Right lobe of liver (tissue), 6 donors: ENCODE data around the gene FGF8. TPM values are rescaled to one million over a fixed set of nuclear protein-coding genes. Genes with fewer than 3 reads are reported as not detected.

Source experiments
- ATAC-seq, 4 donors: fragments of 200-7000 bp; cut with Tn5 transposase; one replicate each; pipeline ENCODE4 v1.9.1; 2020; ENCODE audit warnings: mild to moderate bottlenecking in 4 of 4, moderate library complexity in 4 of 4
- DNase-seq, 3 donors: peaks; one replicate each; pipeline ENCODE4 v3.0.0-alpha.2; 2020
- H3K27ac ChIP-seq, 3 donors: fragments of 200-600 bp; one replicate each; pipeline ENCODE4 v1.8.0; 2022
- H3K27me3 ChIP-seq, 2 donors: fragments of 200-600 bp; one replicate each; pipeline ENCODE4 v1.8.0; 2022
- H3K36me3 ChIP-seq, 4 donors: fragments of 200-600 bp; sonication (generic) in 1 of 4; one replicate each; pipeline versions ENCODE4 v1.5.1 to v1.8.0; 2017 to 2022; ENCODE audit warnings: control low read depth in 1 of 4
- H3K4me1 ChIP-seq, 4 donors: fragments of 200-600 bp; sonication (generic) in 1 of 4; one replicate each; pipeline versions ENCODE4 v1.5.1 to v1.8.0; 2017 to 2022; ENCODE audit warnings: control low read depth in 1 of 4
- H3K4me3 ChIP-seq, 3 donors: fragments of 200-600 bp; one replicate each; pipeline ENCODE4 v1.8.0; 2022
- H3K9me3 ChIP-seq, 4 donors: fragments of 200-600 bp; sonication (generic) in 1 of 4; one replicate each; pipeline versions ENCODE4 v1.5.1 to v1.8.0; 2017 to 2022; ENCODE audit warnings: control low read depth in 1 of 4
- CTCF ChIP-seq, 4 donors: fragments of 200-600 bp in 3 of 4; fragments of 450-650 bp in 1 of 4; IDR thresholded peaks; one replicate each; pipeline versions ENCODE4 v1.5.1 to v1.8.0; 2016 to 2022; ENCODE audit warnings: antibody characterized with exemption in 4 of 4, mild to moderate bottlenecking in 2 of 4
- POLR2A ChIP-seq: fragments of 450-650 bp; IDR thresholded peaks from one replicate; pipeline ENCODE4 v1.6.1; 2017; ENCODE audit warnings: antibody characterized with exemption, mild to moderate bottlenecking
- WGBS: methylation state at CpG from one replicate; pipeline ENCODE4 v1.1.6; 2018; ENCODE audit warnings: low coverage, low lambda C conversion rate; ENCODE audit not compliant: insufficient coverage; ENCODE audit errors: missing lambda C conversion rate; 5-methylcytosine and 5-hydroxymethylcytosine counted together
- intact Hi-C, 2 donors: fragments of 100-400 bp; cut with DNase I; formaldehyde crosslinking; loops; one replicate each; pipeline versions ENCODE4 v1.11.2 to v1.14.1; 2022
- total RNA-seq, 6 experiments: library from RNA; depleted of rRNA in 2 of 6; stranded (reverse); fragments of >200 nt in 2 of 6; fragmentation: NEBNext Ultra II Directional in 3 of 6; extraction: Animal tissue kit (Norgen Biotek cat#: 25700) in 3 of 6; gene quantifications; one replicate each; pipeline versions ENCODE4 v1.1.0 to v1.2.4, GENCODE V29; 2016 to 2023
- donor health status: DM: no; HTN: yes; CAD: no.
- donor health status: DM: no; HTN: no; CAD: no.
- donor health status: DM: no; HTN: no; CAD: no.
- donor health status: DM: no; HTN: yes; CAD: no.
- donor health status: DM: no; HTN: yes; CAD: no.

Gene FGF8
- total RNA-seq, 6 experiments from 2014 or later = not detected

GRCh38 chr10:101780818-101781654 is 5.1 kb upstream of the FGF8 start:
- DNase-seq = peak in 2 of 3 donors; percentile 55 to 65
- 15% methylated on average over 5 of the region's 14 CpGs for WGBS
- ATAC-seq = peak; percentile 63 to 70 (median 67)
- TF ChIP-seq CTCF (IDR thresholded peaks at IDR 0.05) = peak; percentile 83 to 96 (median 92)
- no peak for TF ChIP-seq POLR2A
- peaks cover 0 to 10% (median 6%) of the 10 kb centered on the region in 4 donors for H3K36me3 ChIP-seq
- H3K27me3 ChIP-seq = no peaks in the 10 kb centered on the region
- no peak overlapping the region for H3K27ac ChIP-seq
- H3K4me1 ChIP-seq = peaks cover 0 to 26% (median 9%) of the 10 kb centered on the region in 4 donors
- no peak overlapping the region for H3K4me3 ChIP-seq
- no peaks in the 10 kb centered on the region for H3K9me3 ChIP-seq
- intact Hi-C loops = no loop called here

GRCh38 chr10:101780187-101780817 is 4.4 kb upstream of the FGF8 start:
- Histone ChIP-seq H3K27me3 (peaks cover 0 to 2% of the 10 kb centered on the region in 2 donors), H3K9me3 (no peaks in the 10 kb centered on the region), H3K4me3 (peak overlapping the region; percentile 24 to 40 (median 38)), H3K27ac (no peak overlapping the region), H3K36me3 (peaks cover 0 to 4% (median 0%) of the 10 kb centered on the region in 4 donors), H3K4me1 (peaks cover 0 to 29% (median 9%) of the 10 kb centered on the region in 4 donors)
- DNase-seq (no peak), ATAC-seq (no peak)
- intact Hi-C loops = no loop called here
- TF ChIP-seq CTCF (IDR thresholded peaks at IDR 0.05) = no peak
- no peak for TF ChIP-seq POLR2A
- WGBS = 45% methylated on average over 4 of the region's 17 CpGs

- intact Hi-C loops = loop anchor here (5.0 to 10.0 kb wide), 3 partner anchors 177 to 565 kb away; no protein-coding TSS in a partner anchor
- Histone ChIP-seq H3K4me3 (peak overlapping the region; percentile 24 to 40 (median 38)), H3K9me3 (no peaks in the 10 kb centered on the region), H3K4me1 (peaks cover 0 to 32% (median 9%) of the 10 kb centered on the region in 4 donors), H3K36me3 (no peaks in the 10 kb centered on the region), H3K27me3 (peaks cover 0 to 7% of the 10 kb centered on the region in 2 donors), H3K27ac (no peak overlapping the region)
- peak; percentile 81 to 89 (median 82) for ATAC-seq
- peak; percentile 82 to 87 (median 87) for DNase-seq
- WGBS = no CpG with 5 or more reads among the region's 51 CpGs
- peak; percentile 64 to 94 (median 94) for TF ChIP-seq CTCF (IDR thresholded peaks at IDR 0.05)
- TF ChIP-seq POLR2A = no peak
These were observed 3.8 kb upstream of the FGF8 start for GRCh38 chr10:101779544-101780186.

- peaks cover 0 to 35% (median 9%) of the 10 kb centered on the region in 4 donors for H3K4me1 ChIP-seq
- TF ChIP-seq CTCF (IDR thresholded peaks at IDR 0.05) (no peak), POLR2A (no peak)
- ATAC-seq (peak in 3 of 4 donors; percentile 30 to 39 (median 38)), DNase-seq (no peak)
- no peaks in the 10 kb centered on the region for H3K36me3 ChIP-seq
- peak overlapping the region; percentile 24 to 40 (median 38) for H3K4me3 ChIP-seq
- no peaks in the 10 kb centered on the region for H3K9me3 ChIP-seq
- peaks cover 0 to 7% of the 10 kb centered on the region in 2 donors for H3K27me3 ChIP-seq
- H3K27ac ChIP-seq = no peak overlapping the region
- WGBS = 6% methylated on average over 25 of the region's 58 CpGs
- intact Hi-C loops = loop anchor here (5.0 to 10.0 kb wide), 3 partner anchors 177 to 564 kb away; no protein-coding TSS in a partner anchor
These were observed 3.0 kb upstream of the FGF8 start for GRCh38 chr10:101778781-101779543.
